ENCODE data around the gene MEX3A. TPM values are rescaled to one million over a fixed set of nuclear protein-coding genes. Genes with fewer than 3 reads are reported as not detected.

MEX3A gene
- total and polyA plus RNA-seq, 10 of the 15 experiments (the other 5 are each of a cell fraction or from before 2014, with no cell fraction given): 0.11 to 5.1 (median 1.7) TPM

DNA sequence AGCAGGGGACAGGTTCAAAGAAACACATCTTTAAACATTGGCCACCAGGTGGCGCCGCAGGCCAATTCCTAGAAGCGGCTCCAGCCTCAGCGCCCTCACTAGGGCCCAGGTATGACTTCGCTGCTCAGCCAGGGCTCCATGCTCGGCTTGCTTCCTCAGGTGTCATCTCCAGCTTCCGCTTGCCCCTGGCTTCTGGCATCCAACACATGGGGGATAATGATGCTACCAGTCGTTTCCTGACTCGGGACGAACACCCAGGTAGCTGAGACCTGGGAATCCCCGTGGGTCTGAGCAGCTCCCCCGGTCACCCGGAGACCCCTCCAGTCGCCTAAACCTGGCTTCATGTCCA lies 8.5 kb upstream of the MEX3A start (continued):
- TF ChIP-seq CHD1 (IDR thresholded peaks at IDR 0.05; ENCODE audit: low read depth, low read length) (no peak), EED (IDR thresholded peaks at IDR 0.05; ENCODE audit: low read depth) (no peak), KAT2A (conservative IDR thresholded peaks at IDR 0.05; ENCODE audit: control insufficient read depth, low read depth, low read length) (no peak), RBBP5 (conservative IDR thresholded peaks at IDR 0.05) (no peak), NFYA (IDR thresholded peaks at IDR 0.05; ENCODE audit: borderline replicate concordance, low read depth, low read length) (no peak), BCL3 (IDR thresholded peaks at IDR 0.05; ENCODE audit: borderline replicate concordance, insufficient read depth, low read depth, low read length, poor library complexity, severe bottlenecking) (no peak), KLF5 (IDR thresholded peaks at IDR 0.05; ENCODE audit: partially characterized antibody) (no peak), REST (IDR thresholded peaks at IDR 0.05; ENCODE audit: low read depth, low read length) (no peak), PML (IDR thresholded peaks at IDR 0.05; ENCODE audit: low read length) (no peak), JUND (IDR thresholded peaks at IDR 0.05; ENCODE audit: low read depth, low read length) (no peak), TBL1XR1 (IDR thresholded peaks at IDR 0.05; ENCODE audit: low read depth, low read length) (no peak), POLR2AphosphoS2 (IDR thresholded peaks at IDR 0.05; ENCODE audit: low read depth, low read length) (no peak), ATF7 (IDR thresholded peaks at IDR 0.05; ENCODE audit: low read depth) (peak; percentile 18; the same call in 1 of the 2 replicates), MXI1 (IDR thresholded peaks at IDR 0.05; ENCODE audit: low read depth, low read length) (no peak), WRNIP1 (IDR thresholded peaks at IDR 0.05; ENCODE audit: borderline replicate concordance, low read depth, low read length) (no peak), SREBF2 (IDR thresholded peaks at IDR 0.05; ENCODE audit: low read length) (no peak), KDM1A (IDR thresholded peaks at IDR 0.05; ENCODE audit: borderline replicate concordance) (no peak)
- TF ChIP-seq, protein P1, sequence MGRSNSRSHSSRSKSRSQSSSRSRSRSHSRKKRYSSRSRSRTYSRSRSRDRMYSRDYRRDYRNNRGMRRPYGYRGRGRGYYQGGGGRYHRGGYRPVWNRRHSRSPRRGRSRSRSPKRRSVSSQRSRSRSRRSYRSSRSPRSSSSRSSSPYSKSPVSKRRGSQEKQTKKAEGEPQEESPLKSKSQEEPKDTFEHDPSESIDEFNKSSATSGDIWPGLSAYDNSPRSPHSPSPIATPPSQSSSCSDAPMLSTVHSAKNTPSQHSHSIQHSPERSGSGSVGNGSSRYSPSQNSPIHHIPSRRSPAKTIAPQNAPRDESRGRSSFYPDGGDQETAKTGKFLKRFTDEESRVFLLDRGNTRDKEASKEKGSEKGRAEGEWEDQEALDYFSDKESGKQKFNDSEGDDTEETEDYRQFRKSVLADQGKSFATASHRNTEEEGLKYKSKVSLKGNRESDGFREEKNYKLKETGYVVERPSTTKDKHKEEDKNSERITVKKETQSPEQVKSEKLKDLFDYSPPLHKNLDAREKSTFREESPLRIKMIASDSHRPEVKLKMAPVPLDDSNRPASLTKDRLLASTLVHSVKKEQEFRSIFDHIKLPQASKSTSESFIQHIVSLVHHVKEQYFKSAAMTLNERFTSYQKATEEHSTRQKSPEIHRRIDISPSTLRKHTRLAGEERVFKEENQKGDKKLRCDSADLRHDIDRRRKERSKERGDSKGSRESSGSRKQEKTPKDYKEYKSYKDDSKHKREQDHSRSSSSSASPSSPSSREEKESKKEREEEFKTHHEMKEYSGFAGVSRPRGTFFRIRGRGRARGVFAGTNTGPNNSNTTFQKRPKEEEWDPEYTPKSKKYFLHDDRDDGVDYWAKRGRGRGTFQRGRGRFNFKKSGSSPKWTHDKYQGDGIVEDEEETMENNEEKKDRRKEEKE (IDR thresholded peaks at IDR 0.05): no peak
- TF ChIP-seq, protein P2, sequence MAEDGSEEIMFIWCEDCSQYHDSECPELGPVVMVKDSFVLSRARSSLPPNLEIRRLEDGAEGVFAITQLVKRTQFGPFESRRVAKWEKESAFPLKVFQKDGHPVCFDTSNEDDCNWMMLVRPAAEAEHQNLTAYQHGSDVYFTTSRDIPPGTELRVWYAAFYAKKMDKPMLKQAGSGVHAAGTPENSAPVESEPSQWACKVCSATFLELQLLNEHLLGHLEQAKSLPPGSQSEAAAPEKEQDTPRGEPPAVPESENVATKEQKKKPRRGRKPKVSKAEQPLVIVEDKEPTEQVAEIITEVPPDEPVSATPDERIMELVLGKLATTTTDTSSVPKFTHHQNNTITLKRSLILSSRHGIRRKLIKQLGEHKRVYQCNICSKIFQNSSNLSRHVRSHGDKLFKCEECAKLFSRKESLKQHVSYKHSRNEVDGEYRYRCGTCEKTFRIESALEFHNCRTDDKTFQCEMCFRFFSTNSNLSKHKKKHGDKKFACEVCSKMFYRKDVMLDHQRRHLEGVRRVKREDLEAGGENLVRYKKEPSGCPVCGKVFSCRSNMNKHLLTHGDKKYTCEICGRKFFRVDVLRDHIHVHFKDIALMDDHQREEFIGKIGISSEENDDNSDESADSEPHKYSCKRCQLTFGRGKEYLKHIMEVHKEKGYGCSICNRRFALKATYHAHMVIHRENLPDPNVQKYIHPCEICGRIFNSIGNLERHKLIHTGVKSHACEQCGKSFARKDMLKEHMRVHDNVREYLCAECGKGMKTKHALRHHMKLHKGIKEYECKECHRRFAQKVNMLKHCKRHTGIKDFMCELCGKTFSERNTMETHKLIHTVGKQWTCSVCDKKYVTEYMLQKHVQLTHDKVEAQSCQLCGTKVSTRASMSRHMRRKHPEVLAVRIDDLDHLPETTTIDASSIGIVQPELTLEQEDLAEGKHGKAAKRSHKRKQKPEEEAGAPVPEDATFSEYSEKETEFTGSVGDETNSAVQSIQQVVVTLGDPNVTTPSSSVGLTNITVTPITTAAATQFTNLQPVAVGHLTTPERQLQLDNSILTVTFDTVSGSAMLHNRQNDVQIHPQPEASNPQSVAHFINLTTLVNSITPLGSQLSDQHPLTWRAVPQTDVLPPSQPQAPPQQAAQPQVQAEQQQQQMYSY (CRISPR knock-in tag; IDR thresholded peaks at IDR 0.05): no peak

All from GM12878 (cell line).